Neural crest cell (in vitro differentiated cells): ENCODE data around the gene RNF44. TPM values are rescaled to one million over a fixed set of nuclear protein-coding genes. Genes with fewer than 3 reads are reported as not detected.

ENCODE experiments used
- DNase-seq: peaks from one replicate; pipeline ENCODE4 v3.0.0; 2021; ENCODE audit warnings: low read depth, mixed read lengths, low spot score
- H3K27ac Mint-ChIP-seq: one replicate; pipeline ENCODE4 v1.8.0; 2021; ENCODE audit warnings: mild to moderate bottlenecking, mixed read lengths; ENCODE audit not compliant: unreplicated experiment
- H3K27me3 Mint-ChIP-seq: 2 replicates; pipeline ENCODE4 v1.8.0; 2021; ENCODE audit warnings: low read depth, mild to moderate bottlenecking, mixed read lengths
- H3K36me3 Mint-ChIP-seq: 2 replicates; pipeline ENCODE4 v1.8.0; 2021; ENCODE audit warnings: low read depth, mild to moderate bottlenecking, mixed read lengths
- H3K4me1 Mint-ChIP-seq: 2 replicates; pipeline ENCODE4 v1.8.0; 2021; ENCODE audit warnings: mixed read lengths
- H3K4me3 Mint-ChIP-seq: one replicate; pipeline ENCODE4 v1.8.0; 2021; ENCODE audit warnings: mild to moderate bottlenecking, mixed read lengths
- H3K9me3 Mint-ChIP-seq: 2 replicates; pipeline ENCODE4 v1.8.0; 2021; ENCODE audit warnings: mixed read lengths
- CTCF ChIP-seq: fragments of 200-600 bp; sonication (generic); conservative IDR thresholded peaks from 2 replicates; pipeline ENCODE4 v1.5.0; 2021; ENCODE audit warnings: antibody characterized with exemption, mild to moderate bottlenecking
- total RNA-seq: library from RNA; stranded (reverse); gene quantifications from 2 replicates; pipeline ENCODE4 v1.2.1, GENCODE V29; 2021

The RNF44 gene
- total RNA-seq, 1 donor from 2014 or later: 93.8 TPM

GRCh38 chr5:176533894-176534611 is 3.1 kb downstream of the RNF44 start:
- H3K27ac Mint-ChIP-seq: peak overlapping the region; percentile 37
- peaks cover 8% of the 10 kb centered on the region for H3K27me3 Mint-ChIP-seq
- no peak for TF ChIP-seq CTCF
- no peaks in the 10 kb centered on the region for H3K9me3 Mint-ChIP-seq
- H3K36me3 Mint-ChIP-seq: peaks cover 7% of the 10 kb centered on the region
- H3K4me1 Mint-ChIP-seq: peaks cover 41% of the 10 kb centered on the region
- peak overlapping the region; percentile 100 for H3K4me3 Mint-ChIP-seq
- DNase-seq: no peak

- Mint-ChIP-seq H3K4me3 (peak overlapping the region; percentile 100), H3K36me3 (peaks cover 7% of the 10 kb centered on the region), H3K27ac (no peak overlapping the region), H3K27me3 (peaks cover 8% of the 10 kb centered on the region), H3K4me1 (peaks cover 40% of the 10 kb centered on the region), H3K9me3 (no peaks in the 10 kb centered on the region)
- no peak for TF ChIP-seq CTCF
- DNase-seq: no peak
Observed at GRCh38 chr5:176533390-176533789, 3.8 kb downstream of the RNF44 start.

GRCh38 chr5:176532795-176533194 is 4.4 kb downstream of the RNF44 start:
- H3K27ac Mint-ChIP-seq: no peak overlapping the region
- no peak for DNase-seq
- no peaks in the 10 kb centered on the region for H3K9me3 Mint-ChIP-seq
- H3K4me3 Mint-ChIP-seq: peak overlapping the region; percentile 100
- H3K36me3 Mint-ChIP-seq: peaks cover 7% of the 10 kb centered on the region
- no peak for TF ChIP-seq CTCF
- H3K27me3 Mint-ChIP-seq: peaks cover 6% of the 10 kb centered on the region
- H3K4me1 Mint-ChIP-seq: peaks cover 34% of the 10 kb centered on the region

GRCh38 chr5:176531902-176532493 is 5.2 kb downstream of the RNF44 start:
- H3K9me3 Mint-ChIP-seq: no peaks in the 10 kb centered on the region

More at GRCh38 chr5:176531902-176532493, 5.2 kb downstream of the RNF44 start:
- H3K27ac Mint-ChIP-seq: no peak overlapping the region
- no peaks in the 10 kb centered on the region for H3K27me3 Mint-ChIP-seq
- H3K4me1 Mint-ChIP-seq: peaks cover 30% of the 10 kb centered on the region
- no peak for TF ChIP-seq CTCF
- no peak for DNase-seq
- peaks cover 7% of the 10 kb centered on the region for H3K36me3 Mint-ChIP-seq
- no peak overlapping the region for H3K4me3 Mint-ChIP-seq
